GM12892 (cell line): ENCODE data around the gene IFITM10.

Experiments
- POLR2A ChIP-seq: IDR thresholded peaks from 2 replicates; pipeline ENCODE4 v1.6.1; 2011; ENCODE audit warnings: low read depth, low read length, control low read depth
- POLR2AphosphoS5 ChIP-seq: IDR thresholded peaks from 2 replicates; pipeline ENCODE4 v1.6.1; 2011; ENCODE audit warnings: low read depth, low read length, control low read depth

DNA sequence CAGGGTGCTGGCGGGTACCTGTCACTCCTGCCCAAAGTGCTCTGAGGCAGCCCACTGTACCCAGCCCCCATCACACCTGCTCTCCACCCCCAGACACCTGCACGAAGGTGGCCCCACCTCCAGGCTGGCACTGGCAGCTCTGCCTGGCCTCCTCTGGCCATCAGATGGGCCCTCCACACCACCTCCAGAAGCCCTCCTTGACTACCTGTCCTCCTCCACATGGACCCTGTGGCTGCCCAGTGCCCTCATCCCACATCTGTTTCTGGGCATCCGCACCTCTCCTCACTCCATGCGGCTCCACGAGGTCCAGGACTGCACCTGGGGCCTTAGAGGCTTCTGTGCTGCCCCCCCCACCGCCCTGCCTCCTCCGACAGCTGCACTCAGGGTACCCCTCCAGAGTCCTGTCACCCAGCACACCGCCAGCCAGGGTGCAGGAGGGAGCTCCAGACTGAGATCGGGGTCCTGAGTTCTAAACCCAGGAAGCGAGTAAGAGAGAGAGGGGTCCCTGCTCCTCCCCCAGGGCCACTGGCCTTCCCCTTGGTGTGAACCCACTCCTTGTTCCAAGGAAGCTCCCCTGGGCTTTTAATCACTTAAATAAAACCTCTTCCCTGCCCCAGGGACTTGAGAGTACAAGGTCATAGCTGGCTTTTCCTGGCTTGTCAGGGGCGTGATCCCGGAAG is 11.6 kb upstream of the IFITM10 start:
- no peak for TF ChIP-seq POLR2AphosphoS5
- no peak for TF ChIP-seq POLR2A
